HL-60/S4 (cell line): ENCODE results near the gene ABCA6.
"Not testable (repeated sequence)": the region's sequence is repeated elsewhere in the genome, so short reads cannot be mapped to it uniquely, and the experiment has no call there.

ENCODE experiments used
- in situ Hi-C: fragments of 300-500 bp; cut with MboI; formaldehyde crosslinking; loops from 2 replicates; pipeline ENCODE4 v1.14.3; 2022; ENCODE audit warnings: low sequenced_read_pairs

ABCA6 gene

GRCh38 chr17:69141431-69142174 is at the start of gene ABCA6:
Gene ABCA6, minus strand, starts transcription at chr17:69141895. Its CDS starts 1,192 bp downstream, at chr17:69140703.
- in situ Hi-C loops, result no loop called here

GRCh38 chr17:69188796-69189195 is 47.1 kb upstream of the ABCA6 start:
- in situ Hi-C loops, result no loop called here

GRCh38 chr17:69188064-69188463 is 46.4 kb upstream of the ABCA6 start:
- in situ Hi-C loops, result no loop called here

GRCh38 chr17:69187294-69187693 is 45.6 kb upstream of the ABCA6 start:
- in situ Hi-C loops, result no loop called here

GRCh38 chr17:69179227-69179952 is 37.7 kb upstream of the ABCA6 start:
- in situ Hi-C loops, result no loop called here

GRCh38 chr17:69176457-69176795 is 34.7 kb upstream of the ABCA6 start:
- in situ Hi-C loops, result no loop called here

GRCh38 chr17:69175625-69176456 is 34.1 kb upstream of the ABCA6 start:
- in situ Hi-C loops, result no loop called here

- in situ Hi-C loops, result no loop called here
These were observed 33.5 kb upstream of the ABCA6 start for GRCh38 chr17:69175262-69175624.

- in situ Hi-C loops, result no loop called here
These were observed 31.4 kb upstream of the ABCA6 start for GRCh38 chr17:69173118-69173517.

GRCh38 chr17:69170377-69170776 is 28.7 kb upstream of the ABCA6 start:
- in situ Hi-C loops, result no loop called here

- in situ Hi-C loops, result not testable (repeated sequence)
These were observed 26.9 kb upstream of the ABCA6 start for GRCh38 chr17:69168642-69169041.

GRCh38 chr17:69166957-69167356 is 25.3 kb upstream of the ABCA6 start:
- in situ Hi-C loops, result no loop called here

- in situ Hi-C loops, result no loop called here
These were observed 22.5 kb upstream of the ABCA6 start for GRCh38 chr17:69164206-69164605.

- in situ Hi-C loops, result no loop called here
These were observed 17.7 kb upstream of the ABCA6 start for GRCh38 chr17:69159418-69159817.

GRCh38 chr17:69154267-69154666 is 12.6 kb upstream of the ABCA6 start:
- in situ Hi-C loops, result no loop called here

- in situ Hi-C loops, result no loop called here
These were observed 8.6 kb upstream of the ABCA6 start for GRCh38 chr17:69150333-69150732.

- in situ Hi-C loops, result no loop called here
These were observed 5.8 kb upstream of the ABCA6 start for GRCh38 chr17:69147460-69147859.

- in situ Hi-C loops, result no loop called here
These were observed 2.9 kb upstream of the ABCA6 start for GRCh38 chr17:69144331-69145255.

- in situ Hi-C loops, result no loop called here
These were observed 2.1 kb upstream of the ABCA6 start for GRCh38 chr17:69143683-69144231.

- in situ Hi-C loops, result no loop called here
These were observed 1.5 kb upstream of the ABCA6 start for GRCh38 chr17:69143151-69143550.
